Activated naive CD4-positive, alpha-beta T cell treated with anti-CD3 and anti-CD28 coated beads for 36 hours (primary cell): ENCODE measurements around the gene RPL36A. TPM values are rescaled to one million over a fixed set of nuclear protein-coding genes. Genes with fewer than 3 reads are reported as not detected.

Experiments used
- CTCF ChIA-PET: fragments of 350-600 bp; sonication (Branson Sonifier 250); formaldehyde crosslinking; loops from one replicate; lab custom pipeline; 2021; ENCODE audit warnings: antibody characterized with exemption; lab: Charles Lee
- DNase-seq: peaks from one replicate; pipeline ENCODE4 v3.0.0-alpha.2; 2020
- H3K27ac Mint-ChIP-seq: one replicate; pipeline ENCODE4 v1.8.0; 2021; ENCODE audit warnings: mild to moderate bottlenecking, mixed read lengths
- H3K27me3 Mint-ChIP-seq: one replicate; pipeline ENCODE4 v1.8.0; 2021; ENCODE audit warnings: low read depth, mixed read lengths
- H3K36me3 Mint-ChIP-seq: one replicate; pipeline ENCODE4 v1.8.0; 2021; ENCODE audit warnings: low read depth, mixed read lengths
- H3K4me1 Mint-ChIP-seq: one replicate; pipeline ENCODE4 v1.8.0; 2021; ENCODE audit warnings: low read depth, mixed read lengths
- H3K4me3 Mint-ChIP-seq: one replicate; pipeline ENCODE4 v1.8.0; 2021; ENCODE audit warnings: mild to moderate bottlenecking, moderate library complexity, mixed read lengths
- H3K9me3 Mint-ChIP-seq: one replicate; pipeline ENCODE4 v1.8.0; 2021; ENCODE audit warnings: mixed read lengths
- intact Hi-C: fragments of 100-400 bp; cut with micrococcal nuclease; formaldehyde crosslinking; loops from one replicate; pipeline ENCODE4 v1.15.1; 2023
- total RNA-seq, 2 experiments: library from RNA; stranded (reverse); gene quantifications; one replicate each; pipeline ENCODE4 v1.2.3, GENCODE V29; 2021

Gene RPL36A
- 100 to 1,000 TPM; 446 to 500 TPM for total RNA-seq

GRCh38 chrX:101390664-101391525, at the start of gene RPL36A:
Gene RPL36A, plus strand, starts transcription at chrX:101391011. Its CDS starts 33 bp downstream, at chrX:101391044.
- H3K27ac Mint-ChIP-seq, result peak within 1 kb of the TSS; percentile 94
- peaks cover 39% of the 10 kb centered on the region for H3K36me3 Mint-ChIP-seq
- H3K4me3 Mint-ChIP-seq, result peak within 1 kb of the TSS; percentile 93
- peaks cover 18% of the 10 kb centered on the region for H3K4me1 Mint-ChIP-seq
- DNase-seq, result peak; percentile 88
- CTCF ChIA-PET, result interaction anchor here (0.6 to 2.3 kb wide), 8 partner anchors 12 to 311 kb away, joined by 3 to 8 read pairs (median 4); no protein-coding TSS in a partner anchor
- intact Hi-C loops, result loop anchor here (1.0 to 5.0 kb wide), 5 partner anchors 17 to 559 kb away; partner anchors contain the start of genes CENPI, HNRNPH2, TIMM8A and TRMT2B
- no peaks in the 10 kb centered on the region for H3K27me3 Mint-ChIP-seq
- H3K9me3 Mint-ChIP-seq, result no peaks in the 10 kb centered on the region

GRCh38 chrX:101347859-101348451, 42.9 kb upstream of the RPL36A start:
- H3K27me3 Mint-ChIP-seq, result no peaks in the 10 kb centered on the region
- H3K9me3 Mint-ChIP-seq, result no peaks in the 10 kb centered on the region
- peaks cover 18% of the 10 kb centered on the region for H3K4me1 Mint-ChIP-seq
- H3K4me3 Mint-ChIP-seq, result peak overlapping the region; percentile 84
- peak overlapping the region; percentile 93 for H3K27ac Mint-ChIP-seq
- intact Hi-C loops, result loop anchor here (1.0 to 5.0 kb wide), 6 partner anchors 42 to 528 kb away; partner anchors contain the start of genes ARMCX4, CSTF2, HNRNPH2 and TRMT2B
- peaks cover 17% of the 10 kb centered on the region for H3K36me3 Mint-ChIP-seq
- peak; percentile 18 for DNase-seq
- CTCF ChIA-PET, result interaction anchor here (0.6 kb wide), 1 partner anchor 520 kb away, joined by 3 read pairs; no protein-coding TSS in a partner anchor

- CTCF ChIA-PET, result interaction anchor here (0.6 to 1.1 kb wide), 2 partner anchors 42 to 520 kb away, joined by 3 read pairs; partner anchors contain the start of gene RPL36A
- Mint-ChIP-seq H3K4me3 (peak within 1 kb of the TSS; percentile 84), H3K4me1 (peaks cover 16% of the 10 kb centered on the region), H3K27me3 (no peaks in the 10 kb centered on the region), H3K9me3 (no peaks in the 10 kb centered on the region), H3K36me3 (peaks cover 15% of the 10 kb centered on the region), H3K27ac (peak within 1 kb of the TSS; percentile 93)
- intact Hi-C loops, result loop anchor here (1.0 to 5.0 kb wide), 6 partner anchors 42 to 528 kb away; partner anchors contain the start of genes ARMCX4, CSTF2, HNRNPH2 and TRMT2B
- peak; percentile 82 for DNase-seq
Observed at GRCh38 chrX:101348452-101349192, 42.2 kb upstream of the RPL36A start, which contains the start of gene TIMM8A. Gene TIMM8A, minus strand, starts transcription at chrX:101348742. Its CDS starts 78 bp downstream, at chrX:101348664.

GRCh38 chrX:101349193-101349562, 41.6 kb upstream of the RPL36A start:
- CTCF ChIA-PET, result interaction anchor here (1.1 kb wide), 1 partner anchor 42 kb away, joined by 3 read pairs; the partner anchor contains the start of gene RPL36A
- peak overlapping the region; percentile 84 for H3K4me3 Mint-ChIP-seq
- H3K27ac Mint-ChIP-seq, result peak overlapping the region; percentile 93
- intact Hi-C loops, result loop anchor here (2.0 to 5.0 kb wide), 3 partner anchors 138 to 296 kb away; partner anchors contain the start of genes ARMCX4 and TRMT2B
- peaks cover 14% of the 10 kb centered on the region for H3K4me1 Mint-ChIP-seq
- peaks cover 12% of the 10 kb centered on the region for H3K36me3 Mint-ChIP-seq
- no peak for DNase-seq
- no peaks in the 10 kb centered on the region for H3K27me3 Mint-ChIP-seq
- H3K9me3 Mint-ChIP-seq, result no peaks in the 10 kb centered on the region

- Mint-ChIP-seq H3K4me1 (no peaks in the 10 kb centered on the region), H3K9me3 (no peaks in the 10 kb centered on the region), H3K27ac (no peak overlapping the region), H3K27me3 (no peaks in the 10 kb centered on the region), H3K4me3 (no peak overlapping the region), H3K36me3 (no peaks in the 10 kb centered on the region)
- CTCF ChIA-PET, result no interaction called here
- no peak for DNase-seq
- intact Hi-C loops, result no loop called here
Observed at GRCh38 chrX:101357166-101357795, 33.5 kb upstream of the RPL36A start.

- CTCF ChIA-PET, result no interaction called here
- no peaks in the 10 kb centered on the region for H3K4me1 Mint-ChIP-seq
Observed at GRCh38 chrX:101359966-101360365, 30.8 kb upstream of the RPL36A start.

GRCh38 chrX:101360390-101360789, 30.4 kb upstream of the RPL36A start:
- intact Hi-C loops, result no loop called here
- CTCF ChIA-PET, result no interaction called here

More at GRCh38 chrX:101359966-101360365, 30.8 kb upstream of the RPL36A start:
- Mint-ChIP-seq H3K36me3 (no peaks in the 10 kb centered on the region), H3K4me3 (no peak overlapping the region), H3K27ac (no peak overlapping the region), H3K9me3 (no peaks in the 10 kb centered on the region), H3K27me3 (no peaks in the 10 kb centered on the region)
- no peak for DNase-seq
- intact Hi-C loops, result no loop called here

GRCh38 chrX:101362116-101362515, 28.7 kb upstream of the RPL36A start:
- Mint-ChIP-seq H3K9me3 (no peaks in the 10 kb centered on the region), H3K36me3 (no peaks in the 10 kb centered on the region), H3K27me3 (no peaks in the 10 kb centered on the region), H3K4me1 (no peaks in the 10 kb centered on the region), H3K4me3 (no peak overlapping the region), H3K27ac (no peak overlapping the region)
- CTCF ChIA-PET, result no interaction called here
- DNase-seq, result no peak
- intact Hi-C loops, result no loop called here

More at GRCh38 chrX:101360390-101360789, 30.4 kb upstream of the RPL36A start:
- H3K4me3 Mint-ChIP-seq, result no peak overlapping the region
- H3K9me3 Mint-ChIP-seq, result no peaks in the 10 kb centered on the region
- H3K36me3 Mint-ChIP-seq, result no peaks in the 10 kb centered on the region
- H3K27ac Mint-ChIP-seq, result no peak overlapping the region
- H3K27me3 Mint-ChIP-seq, result no peaks in the 10 kb centered on the region
- DNase-seq, result no peak
- no peaks in the 10 kb centered on the region for H3K4me1 Mint-ChIP-seq

GRCh38 chrX:101362757-101363156, 28.1 kb upstream of the RPL36A start:
- CTCF ChIA-PET, result no interaction called here
- Mint-ChIP-seq H3K4me3 (no peak overlapping the region), H3K9me3 (no peaks in the 10 kb centered on the region), H3K27me3 (no peaks in the 10 kb centered on the region), H3K4me1 (no peaks in the 10 kb centered on the region), H3K36me3 (no peaks in the 10 kb centered on the region), H3K27ac (no peak overlapping the region)
- intact Hi-C loops, result no loop called here
- no peak for DNase-seq

GRCh38 chrX:101365301-101365795, 25.5 kb upstream of the RPL36A start:
- intact Hi-C loops, result no loop called here
- no peaks in the 10 kb centered on the region for H3K27me3 Mint-ChIP-seq
- H3K27ac Mint-ChIP-seq, result no peak overlapping the region
- CTCF ChIA-PET, result no interaction called here
- no peak overlapping the region for H3K4me3 Mint-ChIP-seq
- H3K4me1 Mint-ChIP-seq, result no peaks in the 10 kb centered on the region
- H3K36me3 Mint-ChIP-seq, result no peaks in the 10 kb centered on the region
- no peaks in the 10 kb centered on the region for H3K9me3 Mint-ChIP-seq
- DNase-seq, result no peak

- intact Hi-C loops, result no loop called here
Observed at GRCh38 chrX:101368800-101369199, 22.0 kb upstream of the RPL36A start.

More at GRCh38 chrX:101368800-101369199, 22.0 kb upstream of the RPL36A start:
- H3K4me1 Mint-ChIP-seq, result no peaks in the 10 kb centered on the region
- no peaks in the 10 kb centered on the region for H3K9me3 Mint-ChIP-seq
- CTCF ChIA-PET, result interaction anchor here (0.6 kb wide), 1 partner anchor 13 kb away, joined by 3 read pairs; no protein-coding TSS in a partner anchor
- DNase-seq, result no peak
- H3K36me3 Mint-ChIP-seq, result no peaks in the 10 kb centered on the region
- no peaks in the 10 kb centered on the region for H3K27me3 Mint-ChIP-seq
- no peak overlapping the region for H3K27ac Mint-ChIP-seq
- H3K4me3 Mint-ChIP-seq, result no peak overlapping the region
